Effector CD8-positive, alpha-beta T cell (primary cell): ENCODE measurements around the gene SMIM7.

Experiments used
- DNase-seq: peaks from one replicate; lab custom pipeline; 2025; lab: John Stamatoyannopoulos, UW

SMIM7 gene

DNA sequence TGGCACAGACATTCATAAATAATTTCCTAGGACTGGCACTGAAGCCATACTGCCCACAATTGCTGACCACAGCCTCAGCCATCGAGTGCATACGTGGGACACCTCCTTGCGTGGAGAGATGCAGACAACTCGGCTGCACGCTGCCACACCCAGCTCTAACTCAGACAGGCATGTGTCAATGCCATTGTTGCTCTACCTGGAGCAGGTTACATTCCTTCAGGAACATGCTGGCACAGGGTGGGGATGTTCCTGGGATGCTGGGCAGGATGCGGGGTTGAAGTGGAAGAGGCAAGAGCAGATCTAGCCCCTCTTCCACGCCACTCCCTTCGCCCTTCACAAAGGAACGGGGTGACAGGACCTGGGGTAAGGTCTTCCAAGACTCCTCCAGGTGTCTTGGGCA is 63.5 kb downstream of the SMIM7 start:
- no peak for DNase-seq
